Stimulated activated memory B cell treated with anti-CD40 and anti-IgM and Interleukin-4, amounts not matched to agents 10 μg/mL and 1 μg/mL and 100 μg/mL, for 72 hours (primary cell): ENCODE data around the gene S100A6.

Experiments used
- ATAC-seq: fragments of 150-1000 bp; cut with Tn5 transposase; 2 replicates; pipeline ENCODE4 v1.10.0; 2021
- H3K27ac Mint-ChIP-seq: one replicate; pipeline ENCODE4 v1.8.0; 2022; ENCODE audit warnings: mild to moderate bottlenecking, mixed read lengths
- H3K27me3 Mint-ChIP-seq: one replicate; pipeline ENCODE4 v1.8.0; 2022; ENCODE audit warnings: mixed read lengths
- H3K36me3 Mint-ChIP-seq: one replicate; pipeline ENCODE4 v1.8.0; 2022; ENCODE audit warnings: mixed read lengths
- H3K4me1 Mint-ChIP-seq: one replicate; pipeline ENCODE4 v1.8.0; 2022; ENCODE audit warnings: mixed read lengths
- H3K4me3 Mint-ChIP-seq: one replicate; pipeline ENCODE4 v1.8.0; 2022; ENCODE audit warnings: mild to moderate bottlenecking, moderate library complexity, mixed read lengths
- H3K9me3 Mint-ChIP-seq: one replicate; pipeline ENCODE4 v1.8.0; 2022; ENCODE audit warnings: mixed read lengths

S100A6 gene

GRCh38 chr1:153542956-153543711 is 7.3 kb upstream of the S100A6 start:
- Mint-ChIP-seq H3K27ac (peak overlapping the region; percentile 93), H3K4me1 (peaks cover 57% of the 10 kb centered on the region), H3K36me3 (peaks cover 5% of the 10 kb centered on the region), H3K9me3 (no peaks in the 10 kb centered on the region), H3K4me3 (no peak overlapping the region), H3K27me3 (no peaks in the 10 kb centered on the region)
- no peak for ATAC-seq

- H3K27ac Mint-ChIP-seq = peak overlapping the region; percentile 87
- no peaks in the 10 kb centered on the region for H3K27me3 Mint-ChIP-seq
- no peaks in the 10 kb centered on the region for H3K9me3 Mint-ChIP-seq
- no peak overlapping the region for H3K4me3 Mint-ChIP-seq
- H3K4me1 Mint-ChIP-seq = peaks cover 54% of the 10 kb centered on the region
- no peak for ATAC-seq
- H3K36me3 Mint-ChIP-seq = peaks cover 5% of the 10 kb centered on the region
Measured at GRCh38 chr1:153541641-153542590, 6.1 kb upstream of the S100A6 start.

GRCh38 chr1:153540394-153541361 is 4.9 kb upstream of the S100A6 start, which contains the start of gene S100A5:
S100A5 (minus strand) TSS chr1:153540934; CDS start chr1:153540191, 743 bp downstream.
- H3K4me1 Mint-ChIP-seq = peaks cover 52% of the 10 kb centered on the region
- no peak for ATAC-seq

DNA sequence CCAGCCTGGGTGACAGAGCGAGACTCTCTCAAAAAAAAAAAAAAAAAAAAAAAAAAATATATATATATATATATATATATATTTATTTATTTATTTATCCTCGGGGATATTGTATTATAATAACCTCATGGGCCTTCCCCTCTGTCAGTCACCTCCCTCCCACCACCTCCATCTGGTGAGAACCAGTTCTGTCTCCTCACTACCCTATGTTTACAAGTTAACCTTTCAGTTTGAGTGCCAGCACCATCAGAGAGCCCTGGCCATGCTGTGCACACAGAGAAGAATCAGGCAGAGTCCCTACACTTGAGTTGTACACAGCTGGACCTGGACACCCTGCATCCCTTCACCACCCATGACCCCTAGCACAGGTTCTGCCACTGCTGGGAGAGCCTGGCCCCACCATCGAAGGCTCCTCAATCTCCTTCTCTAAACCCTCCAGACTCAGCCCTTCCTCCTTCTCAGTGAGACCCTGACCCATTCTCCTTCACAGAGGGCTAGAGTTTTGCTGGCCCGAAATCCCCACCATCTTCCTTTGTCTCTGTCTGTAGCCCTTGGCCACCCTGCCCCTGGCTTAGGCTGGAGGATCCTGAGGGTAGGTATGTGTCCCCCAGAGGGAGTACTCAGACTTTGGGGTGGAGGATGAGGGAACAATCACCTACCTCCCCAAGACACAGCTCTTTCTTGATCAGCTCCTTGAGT is 3.8 kb upstream of the S100A6 start:
- no peak overlapping the region for H3K4me3 Mint-ChIP-seq
- no peaks in the 10 kb centered on the region for H3K9me3 Mint-ChIP-seq
- ATAC-seq = no peak

More at GRCh38 chr1:153540394-153541361, 4.9 kb upstream of the S100A6 start, which contains the start of gene S100A5:
- Mint-ChIP-seq H3K27me3 (no peaks in the 10 kb centered on the region), H3K36me3 (peaks cover 5% of the 10 kb centered on the region), H3K4me3 (no peak within 1 kb of the TSS), H3K9me3 (no peaks in the 10 kb centered on the region), H3K27ac (peak within 1 kb of the TSS; percentile 87)

DNA sequence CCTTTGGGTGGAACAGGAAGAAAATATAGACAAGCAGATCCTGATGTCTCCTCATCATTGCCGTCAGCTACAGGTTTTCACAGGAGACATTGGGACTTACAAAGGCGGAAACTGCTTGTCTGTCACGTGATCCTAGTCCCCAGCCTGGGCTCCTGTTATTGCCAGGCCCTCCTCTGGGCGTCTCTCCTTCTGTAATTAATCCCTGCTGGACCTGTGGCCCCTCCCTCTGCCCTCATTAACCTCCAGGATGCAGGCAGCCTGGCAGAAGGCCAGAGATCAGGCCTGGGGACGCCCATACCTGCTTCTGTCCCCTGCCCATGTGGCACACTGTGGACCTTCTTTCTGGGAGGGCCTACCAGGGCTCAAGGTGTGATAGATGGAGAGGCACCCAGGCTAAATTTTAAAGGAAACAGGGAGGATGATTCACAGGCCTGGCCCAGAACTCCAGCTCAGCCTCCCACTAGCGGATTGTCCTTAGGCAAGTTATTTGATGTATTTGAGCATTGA is 2.6 kb upstream of the S100A6 start:
- Mint-ChIP-seq H3K27me3 (no peaks in the 10 kb centered on the region), H3K27ac (no peak overlapping the region), H3K9me3 (no peaks in the 10 kb centered on the region), H3K4me3 (no peak overlapping the region), H3K36me3 (peaks cover 6% of the 10 kb centered on the region), H3K4me1 (peaks cover 59% of the 10 kb centered on the region)
- ATAC-seq = no peak

More for the DNA sequence above, 3.8 kb upstream of the S100A6 start:
- no peaks in the 10 kb centered on the region for H3K27me3 Mint-ChIP-seq
- H3K4me1 Mint-ChIP-seq = peaks cover 48% of the 10 kb centered on the region
- H3K36me3 Mint-ChIP-seq = no peaks in the 10 kb centered on the region
- peak overlapping the region; percentile 87 for H3K27ac Mint-ChIP-seq

DNA sequence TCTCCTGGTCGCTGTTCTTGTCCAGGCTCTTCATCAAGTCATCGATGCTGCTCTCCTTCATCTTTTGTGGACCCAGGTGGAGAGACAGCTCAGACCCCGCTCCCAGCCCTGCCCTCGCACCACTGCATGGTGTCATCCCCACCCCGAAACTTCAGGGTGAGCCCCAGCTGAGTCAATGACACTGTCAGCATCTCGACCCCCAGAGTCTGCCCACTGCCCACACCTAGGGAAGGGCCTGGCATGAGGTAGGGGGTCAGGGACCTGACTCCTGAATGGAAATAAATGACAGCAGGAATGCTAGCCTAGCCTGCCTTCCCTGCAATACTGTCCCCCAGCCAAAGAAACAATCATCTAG is 1.6 kb upstream of the S100A6 start:
- Mint-ChIP-seq H3K4me1 (peaks cover 69% of the 10 kb centered on the region), H3K4me3 (no peak overlapping the region), H3K9me3 (no peaks in the 10 kb centered on the region), H3K27me3 (no peaks in the 10 kb centered on the region), H3K27ac (no peak overlapping the region), H3K36me3 (peaks cover 6% of the 10 kb centered on the region)
- no peak for ATAC-seq

DNA sequence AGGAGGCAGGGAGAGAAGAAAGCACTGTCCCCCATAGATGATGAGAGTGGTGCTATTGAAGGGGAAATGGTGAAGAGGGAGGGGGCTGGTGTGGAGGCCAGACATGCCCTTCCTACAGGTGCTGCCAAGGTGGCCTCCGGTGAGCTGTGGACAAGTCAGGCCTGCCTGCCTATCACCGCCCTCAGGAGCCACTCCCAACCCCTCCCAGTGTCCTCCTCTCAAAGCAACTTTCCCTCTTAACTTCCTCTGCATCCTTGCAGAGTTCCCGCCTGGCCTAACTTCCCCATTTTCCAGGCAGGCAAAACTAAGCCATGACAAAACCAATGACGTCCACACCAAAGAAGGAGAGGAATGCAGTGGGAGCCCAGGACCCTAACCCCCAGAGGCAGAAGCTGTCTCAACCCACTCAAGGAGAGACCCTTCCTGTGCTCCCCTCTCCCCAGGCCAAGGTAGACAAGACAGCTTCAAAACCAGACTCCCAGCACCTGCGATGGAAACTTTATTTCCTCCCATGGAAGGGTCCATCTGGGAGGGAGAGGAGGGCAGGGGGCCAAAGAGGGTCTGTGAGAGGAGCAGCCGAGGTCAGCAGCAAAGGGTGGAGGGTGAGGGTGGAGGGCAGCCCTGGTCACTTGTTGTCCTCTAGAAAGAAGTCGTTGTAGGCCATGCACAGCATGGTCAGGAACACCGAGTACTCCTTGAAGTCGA is 1.0 kb upstream of the S100A6 start:
- H3K9me3 Mint-ChIP-seq = no peaks in the 10 kb centered on the region
- H3K4me3 Mint-ChIP-seq = peak overlapping the region; percentile 85
- peak overlapping the region; percentile 95 for H3K27ac Mint-ChIP-seq
- peaks cover 6% of the 10 kb centered on the region for H3K36me3 Mint-ChIP-seq
- no peak for ATAC-seq
- H3K27me3 Mint-ChIP-seq = no peaks in the 10 kb centered on the region
- peaks cover 69% of the 10 kb centered on the region for H3K4me1 Mint-ChIP-seq

GRCh38 chr1:153536012-153536670 is 350 bp upstream of the S100A6 start:
- Mint-ChIP-seq H3K36me3 (peaks cover 6% of the 10 kb centered on the region), H3K4me3 (peak overlapping the region; percentile 85), H3K27ac (peak overlapping the region; percentile 95), H3K4me1 (peaks cover 62% of the 10 kb centered on the region), H3K27me3 (no peaks in the 10 kb centered on the region), H3K9me3 (no peaks in the 10 kb centered on the region)
- ATAC-seq = peak; percentile 88

GRCh38 chr1:153534925-153535241 is 908 bp downstream of the S100A6 start:
- peak overlapping the region; percentile 95 for H3K27ac Mint-ChIP-seq

DNA sequence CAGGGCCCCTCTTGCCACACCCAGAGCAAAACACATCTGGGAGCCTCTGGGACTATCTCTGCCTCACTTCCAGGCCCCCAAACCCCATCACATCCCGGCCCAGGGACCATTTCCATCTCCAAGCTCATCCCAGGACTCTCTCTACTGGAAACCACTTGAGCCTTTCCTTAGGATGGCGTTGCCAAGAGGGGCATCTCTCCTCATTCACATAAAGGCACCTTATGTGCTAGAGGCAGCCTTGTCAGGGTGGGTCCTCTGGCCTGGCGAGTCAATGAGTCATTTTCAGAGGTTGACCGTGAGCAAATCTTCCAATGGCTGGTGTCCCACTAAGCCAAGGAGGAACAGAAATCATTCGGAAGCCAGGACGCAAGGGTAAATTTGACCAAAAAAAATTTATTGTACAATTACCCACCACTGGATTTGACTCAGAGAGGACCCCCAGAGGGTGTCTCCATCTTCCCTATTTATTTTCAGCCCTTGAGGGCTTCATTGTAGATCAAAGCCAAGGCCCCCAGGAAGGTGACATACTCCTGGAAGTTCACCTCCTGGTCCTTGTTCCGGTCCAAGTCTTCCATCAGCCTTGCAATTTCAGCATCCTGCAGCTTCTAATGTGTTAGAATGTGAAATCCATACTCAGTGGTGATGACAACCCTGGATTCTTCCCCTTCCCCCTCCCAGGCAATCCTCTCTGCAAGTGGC is 1.4 kb downstream of the S100A6 start:
- peak overlapping the region; percentile 95 for H3K27ac Mint-ChIP-seq
- H3K4me1 Mint-ChIP-seq = peaks cover 45% of the 10 kb centered on the region
- ATAC-seq = no peak
- H3K36me3 Mint-ChIP-seq = peaks cover 6% of the 10 kb centered on the region
- no peaks in the 10 kb centered on the region for H3K9me3 Mint-ChIP-seq
- H3K4me3 Mint-ChIP-seq = peak overlapping the region; percentile 85
- no peaks in the 10 kb centered on the region for H3K27me3 Mint-ChIP-seq

More at GRCh38 chr1:153534925-153535241, 908 bp downstream of the S100A6 start:
- H3K36me3 Mint-ChIP-seq = peaks cover 6% of the 10 kb centered on the region
- H3K27me3 Mint-ChIP-seq = no peaks in the 10 kb centered on the region
- no peaks in the 10 kb centered on the region for H3K9me3 Mint-ChIP-seq
- peak overlapping the region; percentile 85 for H3K4me3 Mint-ChIP-seq
- ATAC-seq = no peak
- peaks cover 50% of the 10 kb centered on the region for H3K4me1 Mint-ChIP-seq

- Mint-ChIP-seq H3K36me3 (peaks cover 6% of the 10 kb centered on the region), H3K4me1 (peaks cover 44% of the 10 kb centered on the region), H3K27ac (no peak overlapping the region), H3K4me3 (no peak overlapping the region), H3K9me3 (no peaks in the 10 kb centered on the region), H3K27me3 (no peaks in the 10 kb centered on the region)
- no peak for ATAC-seq
Measured at GRCh38 chr1:153533689-153534201, 2.0 kb downstream of the S100A6 start.

- no peak for ATAC-seq
- Mint-ChIP-seq H3K4me3 (peak overlapping the region; percentile 30), H3K4me1 (peaks cover 44% of the 10 kb centered on the region), H3K36me3 (peaks cover 6% of the 10 kb centered on the region), H3K9me3 (no peaks in the 10 kb centered on the region), H3K27ac (peak overlapping the region; percentile 48), H3K27me3 (no peaks in the 10 kb centered on the region)
Measured at GRCh38 chr1:153532769-153533599, 2.8 kb downstream of the S100A6 start.
